NCI-H82 (cell line): ENCODE measurements around the gene WDR33.

Experiments
- DNase-seq: peaks from one replicate; lab custom pipeline; 2025; lab: John Stamatoyannopoulos, UW

Gene WDR33

DNA sequence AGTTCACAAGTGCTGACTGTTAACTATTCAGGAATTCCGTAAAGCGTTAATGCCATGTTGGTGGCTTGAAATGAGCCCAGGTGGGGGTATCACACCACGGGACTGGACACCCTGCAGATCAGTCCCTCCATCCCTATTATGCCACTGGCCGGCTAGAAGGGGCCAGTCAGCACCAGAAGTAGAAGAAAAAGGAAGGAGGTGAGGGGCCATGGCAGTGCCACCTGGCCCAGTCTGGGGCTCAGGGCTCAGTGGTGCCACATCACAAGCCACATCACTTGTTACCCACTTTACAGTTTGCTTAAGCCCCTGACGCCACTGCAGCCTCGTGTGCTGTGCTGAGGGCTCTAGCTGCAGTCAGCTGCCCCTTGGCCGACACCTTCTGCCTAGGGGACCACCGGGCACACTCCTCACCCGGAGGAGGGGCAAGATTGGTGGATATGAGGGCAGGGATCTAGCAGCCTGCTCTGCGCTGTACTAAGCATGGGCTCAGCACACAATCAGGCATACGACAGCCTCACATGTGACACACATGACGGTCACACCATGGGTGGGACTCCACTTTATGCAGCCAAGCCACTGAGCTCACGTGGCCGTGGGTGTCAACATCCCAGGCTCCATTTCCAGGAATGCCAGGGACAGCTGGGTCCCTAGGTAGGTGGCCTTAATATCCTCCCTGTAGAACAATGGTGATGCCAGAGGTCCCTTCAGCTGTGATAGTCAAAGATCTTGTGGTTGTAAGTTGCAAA is 139.2 kb downstream of the WDR33 start:
- DNase-seq = no peak

DNA sequence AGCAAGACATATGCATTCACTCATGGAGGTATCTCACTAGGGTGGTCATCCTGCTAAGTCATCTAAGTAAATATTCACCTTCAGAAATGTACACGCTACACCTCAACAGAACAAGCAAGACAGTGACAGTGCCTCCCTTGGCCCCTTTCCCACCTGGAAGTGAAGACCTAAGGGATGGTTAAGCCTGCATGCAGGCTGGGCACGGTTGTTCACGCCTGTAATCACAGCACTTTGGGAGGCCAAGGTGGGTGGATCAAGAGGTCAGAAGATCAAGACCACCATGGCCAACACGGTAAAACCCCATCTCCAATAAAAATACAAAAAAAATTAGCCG is 140.0 kb downstream of the WDR33 start:
- DNase-seq = no peak

DNA sequence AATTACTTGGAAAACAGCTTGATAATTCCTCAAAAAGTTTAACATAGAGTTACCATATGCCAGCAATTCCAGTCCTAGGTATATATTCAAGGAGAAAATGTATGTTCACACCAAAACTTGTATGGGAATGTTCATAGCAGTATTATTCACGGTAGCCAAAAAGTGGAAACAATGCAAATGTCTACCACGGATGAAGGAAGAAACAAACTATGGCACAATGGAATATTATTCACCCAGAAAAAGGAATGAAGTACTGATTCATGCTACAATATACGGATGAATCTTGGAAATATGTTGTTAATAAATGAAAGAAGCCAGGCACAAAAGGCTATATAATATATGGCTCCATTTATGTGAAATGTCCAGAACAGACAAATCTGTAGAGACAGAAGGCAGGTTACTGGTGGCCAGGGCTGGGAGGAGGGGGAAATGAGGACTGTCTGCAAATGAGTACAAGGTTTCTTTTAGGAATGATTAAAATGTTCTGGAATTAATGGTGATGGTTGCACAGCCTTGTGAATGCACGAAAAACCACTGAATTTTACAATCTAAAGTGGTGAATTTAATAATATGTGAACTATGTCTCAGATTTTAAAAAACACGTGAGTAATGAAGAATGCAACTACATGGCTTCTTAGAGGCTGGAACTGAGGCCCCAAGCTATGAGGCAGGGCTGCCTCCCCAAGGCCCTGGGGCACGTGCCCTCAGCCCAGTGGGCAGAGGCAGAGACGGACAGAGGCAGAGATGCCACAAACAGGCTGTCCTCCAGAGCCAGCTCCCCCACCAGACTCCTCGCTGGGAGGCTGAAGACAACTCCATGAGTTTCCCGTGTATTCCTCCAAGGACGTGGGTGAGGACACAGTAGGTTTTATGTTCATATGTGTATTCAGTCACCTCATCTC is 140.7 kb downstream of the WDR33 start:
- DNase-seq = no peak

DNA sequence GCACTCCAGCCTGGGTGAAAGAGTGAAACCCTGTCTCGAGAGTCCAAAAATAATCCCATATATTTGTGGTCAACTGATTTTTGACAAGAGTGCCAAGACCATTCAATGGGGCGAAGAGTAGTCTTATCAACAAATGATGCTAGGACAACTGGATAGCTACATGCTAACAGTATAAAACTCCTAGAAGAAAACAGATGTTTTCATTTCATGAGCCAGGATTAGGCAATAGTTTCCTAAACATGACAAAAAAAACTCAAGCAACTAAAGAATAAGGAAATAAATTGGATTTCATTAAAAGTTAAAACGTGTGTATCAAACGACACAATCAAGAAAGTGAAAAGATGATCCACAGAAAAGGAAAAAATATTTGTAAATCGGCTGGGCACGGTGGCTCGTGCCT is 141.9 kb downstream of the WDR33 start:
- no peak for DNase-seq

DNA sequence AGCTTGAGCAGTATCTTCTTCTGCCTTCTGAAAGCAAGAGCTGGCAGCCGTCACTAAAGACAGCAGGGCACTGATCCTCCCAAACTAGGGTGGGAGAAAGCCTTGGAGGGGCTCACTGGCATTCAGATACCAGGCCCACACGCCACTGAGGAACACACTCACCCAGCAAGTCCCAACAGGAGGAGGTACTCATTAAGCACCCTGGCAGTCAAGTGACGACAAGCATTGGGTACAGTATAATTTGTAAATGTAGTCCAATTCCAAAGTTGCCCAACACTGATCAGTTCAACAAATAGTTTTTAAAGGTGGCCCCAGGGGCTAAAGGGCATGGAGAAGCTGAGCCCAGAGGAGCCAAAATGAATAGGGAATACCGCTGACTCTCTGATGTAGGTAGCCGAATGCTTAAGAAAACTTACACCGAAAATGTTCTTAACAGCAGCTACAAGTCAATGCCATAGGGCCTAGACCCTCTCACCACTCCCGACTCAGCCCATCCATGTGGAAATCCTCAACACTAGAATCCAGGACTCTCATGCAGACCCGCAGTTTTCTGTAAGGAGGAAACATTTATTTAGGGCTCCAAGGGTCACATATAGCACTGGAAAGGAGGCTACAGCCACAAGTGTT is 145.6 kb downstream of the WDR33 start:
- DNase-seq = no peak

DNA sequence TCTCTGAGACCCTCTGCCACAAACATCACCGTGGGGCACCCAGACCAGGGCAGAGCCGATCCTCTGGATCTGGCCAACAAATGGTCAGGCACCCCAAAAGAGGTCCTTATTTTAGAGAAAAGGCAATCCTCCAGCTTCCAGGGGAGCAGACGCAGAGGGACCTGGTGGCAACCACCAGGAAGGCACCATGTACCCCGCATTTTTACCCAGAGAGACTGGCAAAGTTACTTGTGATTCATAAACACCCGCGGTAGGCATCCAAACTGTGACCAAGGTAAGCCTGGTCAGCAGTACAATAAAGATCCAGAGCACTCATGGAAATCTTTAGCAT is 146.1 kb downstream of the WDR33 start:
- DNase-seq = no peak

DNA sequence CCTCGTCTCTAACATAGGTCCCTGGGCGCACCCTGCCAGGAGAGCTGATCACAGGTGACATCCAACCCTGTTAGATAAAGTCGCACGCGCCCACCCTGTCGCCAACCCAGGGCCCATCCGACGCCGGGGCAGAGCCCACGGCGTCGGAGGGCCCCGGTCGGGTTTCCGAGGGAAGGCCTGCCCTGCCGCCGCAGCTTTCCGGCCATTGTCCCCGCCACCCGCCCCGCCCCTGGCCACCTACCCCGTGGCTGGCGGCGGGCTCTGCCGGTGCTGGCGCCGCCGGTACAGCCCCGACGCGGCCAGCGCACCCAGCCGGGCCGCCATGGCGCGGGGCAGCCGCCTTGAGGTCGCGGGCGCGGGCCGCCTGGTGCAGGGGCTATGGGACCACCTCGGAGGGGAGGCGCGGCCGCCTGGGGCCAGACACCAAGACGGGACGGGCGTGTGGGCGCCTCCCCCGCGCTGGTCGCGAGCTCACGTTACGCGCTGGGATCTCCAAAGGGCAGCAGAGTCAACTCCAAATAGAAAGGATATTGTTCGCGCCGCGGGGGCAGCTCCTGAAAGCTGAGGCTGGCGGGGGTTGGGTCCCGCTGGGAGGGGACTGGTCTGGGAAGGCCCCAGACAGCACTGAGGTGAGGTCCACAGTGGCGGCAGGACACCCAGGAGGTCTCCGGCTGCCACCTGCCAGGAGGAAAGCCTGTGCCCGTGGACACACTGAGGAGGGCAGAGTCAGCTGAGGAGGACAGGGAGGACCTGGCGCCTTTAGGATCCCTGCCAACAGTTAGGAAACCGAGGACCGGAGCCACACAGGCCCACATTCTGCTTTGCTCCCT is 146.7 kb downstream of the WDR33 start:
- no peak for DNase-seq

DNA sequence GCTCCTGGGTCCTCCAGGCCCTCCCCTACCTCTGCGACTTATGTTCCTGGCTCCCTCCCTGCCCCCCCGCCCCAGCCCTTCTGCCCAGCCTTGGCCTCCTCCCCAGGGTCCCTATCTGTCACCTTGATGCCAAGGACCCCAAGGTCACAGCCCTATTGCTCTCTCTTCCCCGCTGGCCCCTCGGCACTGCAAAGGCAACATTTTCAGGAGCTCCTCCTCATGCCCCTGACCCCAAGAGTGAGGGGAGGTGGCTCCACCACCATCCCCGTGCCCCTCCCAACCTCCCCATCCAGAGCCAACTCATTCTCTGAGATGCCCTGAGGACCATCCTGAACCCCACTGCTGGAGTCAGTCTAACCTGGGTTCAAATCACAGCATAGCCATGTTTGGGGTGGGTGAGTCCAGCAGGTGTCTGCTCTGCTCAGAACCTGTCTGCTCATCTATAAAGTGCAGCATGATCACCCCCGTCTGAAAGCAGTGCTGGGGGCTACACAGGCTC is 147.4 kb downstream of the WDR33 start:
- no peak for DNase-seq

DNA sequence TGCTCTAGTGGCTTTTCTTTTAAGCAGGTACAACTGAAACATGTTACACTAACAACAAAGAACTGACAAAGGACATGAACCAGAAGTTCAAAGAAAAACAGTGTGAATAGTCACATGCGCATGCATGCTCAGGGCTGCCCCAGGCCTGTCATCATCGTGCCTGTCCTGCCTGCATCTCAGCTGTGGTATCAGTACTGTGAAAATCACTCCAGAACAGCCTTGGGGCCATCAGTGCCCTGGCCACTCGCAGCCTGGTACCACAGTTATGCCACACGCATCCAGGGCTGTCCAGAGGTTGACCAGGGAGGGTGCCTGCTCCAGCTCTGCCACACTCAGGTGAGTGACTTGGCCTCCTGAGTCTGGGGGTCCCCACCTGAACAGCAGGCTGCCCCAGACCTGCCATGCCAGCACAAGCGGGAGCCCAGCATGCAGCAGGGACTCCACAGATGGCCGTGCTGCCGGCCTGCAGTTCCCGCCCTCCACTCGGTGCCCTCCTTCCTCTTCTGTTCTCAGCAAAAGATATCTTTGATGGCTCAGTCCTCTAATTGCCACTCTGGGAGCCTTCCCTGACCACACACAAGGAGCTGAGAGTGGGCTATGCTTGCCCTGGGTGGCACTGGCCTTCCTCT is 147.9 kb downstream of the WDR33 start:
- DNase-seq = no peak

DNA sequence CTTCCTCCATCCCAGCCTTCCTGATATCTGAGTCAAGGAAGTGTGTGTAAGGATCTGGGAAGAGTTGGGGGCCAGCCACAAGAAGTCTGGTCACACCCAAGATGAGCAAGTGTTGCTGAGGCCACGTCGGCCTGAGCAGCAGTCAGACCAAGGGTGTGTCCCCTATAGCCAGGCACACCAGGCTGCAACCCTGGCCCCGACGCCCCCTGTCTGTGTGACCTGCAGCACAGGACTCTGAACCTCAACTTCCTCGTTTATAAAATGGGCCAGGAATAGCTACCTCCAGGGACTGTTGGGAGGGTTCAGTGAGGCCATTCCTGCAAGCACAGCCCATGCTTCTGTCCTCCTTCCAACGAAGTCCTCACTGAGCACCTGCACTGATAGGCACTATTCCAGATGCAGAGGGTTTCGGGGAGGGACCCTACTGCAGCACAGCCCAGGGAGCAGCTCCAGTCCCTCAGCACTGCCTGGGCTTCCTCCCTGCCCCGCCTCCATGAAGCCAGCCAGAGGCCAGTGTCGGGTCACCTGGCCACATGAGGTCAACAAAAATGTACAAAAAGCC is 148.9 kb downstream of the WDR33 start:
- no peak for DNase-seq

DNA sequence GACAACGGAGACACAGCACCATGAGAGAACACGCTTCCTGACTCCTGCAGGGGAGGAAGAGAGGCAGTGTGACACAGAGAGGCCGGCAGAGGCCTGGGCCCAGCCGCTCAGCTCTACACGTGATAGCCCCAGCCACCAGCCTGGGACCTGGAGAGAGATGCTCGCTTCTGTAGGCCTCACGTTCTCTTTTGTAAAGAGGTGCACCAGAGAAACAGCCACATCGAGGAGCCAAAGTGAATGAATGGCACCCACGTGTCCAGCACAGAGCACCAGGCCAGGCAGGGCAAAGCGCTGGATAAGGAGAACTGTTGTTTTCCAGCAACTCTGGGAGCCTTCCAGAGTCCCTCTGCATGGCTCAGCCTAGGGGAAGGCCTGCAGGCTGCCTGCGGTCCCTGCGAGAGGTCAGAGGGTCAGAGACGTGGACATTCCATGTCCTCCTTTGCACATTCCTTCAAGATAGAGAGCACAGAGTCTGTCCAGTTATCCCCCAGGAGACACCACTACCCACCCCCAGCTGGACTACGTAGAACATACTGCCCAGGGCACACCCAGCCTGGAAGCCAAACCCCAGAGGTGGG is 149.8 kb downstream of the WDR33 start:
- DNase-seq = no peak

DNA sequence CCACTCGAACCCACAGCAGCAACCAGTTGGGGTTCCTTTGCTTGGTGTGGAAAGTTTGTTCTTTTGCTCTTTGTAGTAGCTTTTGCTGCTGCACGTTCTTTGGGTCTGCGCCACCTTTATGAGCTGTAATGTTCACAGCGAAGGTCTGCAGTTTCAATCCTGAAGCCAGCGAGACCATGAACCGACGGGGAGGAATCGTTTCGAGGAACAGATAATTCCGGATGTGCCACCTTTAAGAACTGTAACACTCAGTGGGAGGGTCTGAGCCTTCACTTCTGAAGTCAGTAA is 150.7 kb downstream of the WDR33 start:
- DNase-seq = no peak

DNA sequence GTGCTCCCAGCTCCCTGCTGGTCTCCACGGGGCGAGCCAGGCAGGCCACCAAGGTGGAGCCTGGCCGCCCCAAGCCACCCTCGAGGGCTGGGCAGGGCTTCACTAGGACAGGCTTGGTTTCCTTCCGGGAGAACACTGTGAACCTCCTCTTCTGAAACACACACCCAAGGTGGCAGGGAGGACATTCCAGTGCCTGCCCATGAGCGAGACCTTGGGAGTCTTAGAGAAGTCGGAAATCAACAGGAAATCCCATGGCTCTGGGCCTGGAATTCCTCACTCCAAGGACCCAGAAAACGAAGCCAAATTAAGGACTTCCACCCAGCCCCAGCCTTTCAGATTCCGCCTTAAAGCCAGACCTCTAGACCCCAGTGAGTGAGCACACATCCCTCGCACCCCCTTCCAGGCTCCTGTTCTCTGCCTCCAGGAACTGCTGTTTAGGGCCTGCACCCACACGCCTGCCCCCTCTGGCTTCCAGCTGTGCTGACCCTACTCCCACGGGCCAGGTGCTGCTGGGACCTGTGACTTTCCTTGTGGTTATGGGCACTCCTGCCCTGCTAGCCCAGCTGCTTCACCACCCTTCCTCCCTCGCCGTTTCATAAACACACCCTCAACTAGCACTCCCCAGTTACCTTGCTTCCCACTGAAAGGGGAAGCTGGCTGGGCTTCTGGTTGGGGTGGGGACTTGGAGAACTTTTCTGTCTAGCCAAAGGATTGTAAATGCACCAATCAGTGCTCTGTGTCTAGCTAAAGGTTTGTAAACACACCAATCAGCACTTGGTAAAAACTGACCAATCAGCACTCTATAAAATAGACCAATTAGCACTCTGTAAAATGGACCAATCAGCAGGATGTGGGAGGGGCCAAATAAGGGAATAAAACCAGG is 151.3 kb downstream of the WDR33 start:
- DNase-seq = no peak

DNA sequence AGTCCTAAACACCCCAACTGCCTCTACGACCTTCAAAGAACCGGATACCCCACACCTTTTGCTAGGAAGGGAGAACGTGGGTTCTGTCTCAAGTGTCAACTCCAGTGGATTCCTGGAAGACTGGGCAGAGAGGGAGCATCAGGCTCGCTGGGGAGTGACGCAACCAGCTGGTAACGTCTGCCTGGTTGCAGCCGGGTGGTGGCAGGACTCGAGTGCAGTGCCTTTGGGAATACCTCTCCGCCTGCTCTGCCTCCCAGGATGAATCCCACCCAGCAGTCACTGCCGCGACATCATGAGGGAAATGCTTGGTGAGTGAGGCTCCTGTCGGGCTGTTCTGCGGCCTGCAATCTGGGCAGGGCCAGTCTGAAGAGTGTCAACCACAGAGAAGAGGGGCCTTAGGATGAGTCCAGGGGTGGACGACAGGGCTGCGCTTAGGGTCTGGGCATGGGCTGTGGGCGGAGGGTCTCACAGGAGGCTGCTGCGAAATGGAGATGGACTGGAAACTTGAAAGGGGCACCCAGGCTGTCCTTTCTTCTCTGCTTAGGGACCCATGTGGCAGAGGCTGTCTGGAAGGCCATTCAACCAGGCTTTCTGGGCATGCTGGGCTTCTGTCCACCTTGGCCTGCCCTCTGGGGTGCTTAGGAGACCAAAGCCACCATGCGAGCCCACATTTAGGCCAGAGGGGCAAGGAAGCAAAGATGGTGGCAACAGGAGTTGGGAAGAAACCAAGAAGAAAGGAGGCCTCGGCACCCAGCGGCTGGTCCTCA is 152.1 kb downstream of the WDR33 start:
- DNase-seq = no peak

DNA sequence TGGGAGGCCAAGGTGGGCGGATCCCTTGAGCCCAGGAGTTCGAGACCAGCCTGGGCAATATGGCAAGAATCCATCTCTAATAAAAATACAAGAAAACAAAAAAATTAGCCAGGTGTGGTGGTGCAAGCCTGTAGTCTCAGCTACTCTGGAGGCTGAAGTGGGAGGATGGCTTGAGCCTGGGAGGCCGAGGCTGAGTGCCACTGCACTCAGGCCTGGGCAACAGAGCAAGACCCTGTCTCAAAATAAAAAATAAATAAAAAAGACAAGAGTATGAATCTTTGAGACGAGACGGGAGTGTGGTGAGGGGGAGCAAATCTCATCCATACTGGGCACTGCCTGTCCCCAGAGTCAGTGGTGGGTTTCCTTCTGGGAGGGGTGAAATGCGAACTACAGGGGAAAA is 152.8 kb downstream of the WDR33 start:
- no peak for DNase-seq

DNA sequence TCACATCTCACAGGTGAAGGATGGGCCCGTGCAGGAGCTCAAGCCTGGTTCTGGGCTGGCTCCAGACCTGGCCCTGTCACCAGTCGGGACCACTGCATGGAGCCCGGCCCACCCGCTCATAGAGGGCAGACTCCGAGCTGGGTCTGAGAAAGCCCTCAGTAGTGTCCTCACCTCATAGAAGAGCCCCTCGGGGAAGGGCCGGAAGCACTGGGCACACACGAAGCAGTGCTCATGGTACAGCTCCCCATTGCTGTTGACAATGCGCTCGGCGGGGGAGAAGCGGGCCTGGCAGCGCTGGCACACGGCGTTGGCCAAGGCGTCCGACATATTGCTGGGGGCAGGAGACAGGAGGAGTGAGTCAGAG is 153.8 kb downstream of the WDR33 start:
- DNase-seq = no peak

DNA sequence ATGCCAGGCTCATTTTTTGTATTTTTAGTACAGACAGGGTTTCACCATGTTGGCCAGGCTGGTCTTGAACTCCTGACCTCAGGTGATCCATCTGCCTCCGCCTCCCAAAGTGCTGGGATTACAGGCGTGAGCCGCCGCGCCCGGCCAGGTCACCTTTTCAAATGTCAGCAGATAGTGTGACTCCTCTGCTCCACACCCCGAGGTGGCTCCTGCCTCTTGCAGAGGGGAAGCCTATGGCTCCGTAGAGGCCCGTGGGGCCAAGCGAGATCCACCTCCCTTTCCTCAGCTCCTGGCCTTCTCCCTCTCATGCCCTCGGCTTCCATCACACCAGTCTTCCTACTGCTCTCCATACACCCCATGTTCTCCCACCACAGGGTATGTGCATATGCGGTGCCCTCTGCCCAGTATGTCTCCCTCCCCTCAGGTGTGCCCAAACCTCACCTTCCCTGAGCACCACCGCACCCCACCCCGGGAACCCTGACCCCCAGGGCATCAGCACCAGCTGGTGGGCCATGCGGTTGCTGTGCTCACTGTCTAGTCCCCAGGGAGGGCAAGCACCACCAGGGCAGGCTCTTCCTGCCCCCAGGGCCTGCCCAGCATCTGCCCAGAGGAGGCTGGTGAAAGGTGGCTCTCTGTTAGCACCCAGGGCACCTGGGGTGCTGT is 154.3 kb downstream of the WDR33 start:
- DNase-seq = no peak

DNA sequence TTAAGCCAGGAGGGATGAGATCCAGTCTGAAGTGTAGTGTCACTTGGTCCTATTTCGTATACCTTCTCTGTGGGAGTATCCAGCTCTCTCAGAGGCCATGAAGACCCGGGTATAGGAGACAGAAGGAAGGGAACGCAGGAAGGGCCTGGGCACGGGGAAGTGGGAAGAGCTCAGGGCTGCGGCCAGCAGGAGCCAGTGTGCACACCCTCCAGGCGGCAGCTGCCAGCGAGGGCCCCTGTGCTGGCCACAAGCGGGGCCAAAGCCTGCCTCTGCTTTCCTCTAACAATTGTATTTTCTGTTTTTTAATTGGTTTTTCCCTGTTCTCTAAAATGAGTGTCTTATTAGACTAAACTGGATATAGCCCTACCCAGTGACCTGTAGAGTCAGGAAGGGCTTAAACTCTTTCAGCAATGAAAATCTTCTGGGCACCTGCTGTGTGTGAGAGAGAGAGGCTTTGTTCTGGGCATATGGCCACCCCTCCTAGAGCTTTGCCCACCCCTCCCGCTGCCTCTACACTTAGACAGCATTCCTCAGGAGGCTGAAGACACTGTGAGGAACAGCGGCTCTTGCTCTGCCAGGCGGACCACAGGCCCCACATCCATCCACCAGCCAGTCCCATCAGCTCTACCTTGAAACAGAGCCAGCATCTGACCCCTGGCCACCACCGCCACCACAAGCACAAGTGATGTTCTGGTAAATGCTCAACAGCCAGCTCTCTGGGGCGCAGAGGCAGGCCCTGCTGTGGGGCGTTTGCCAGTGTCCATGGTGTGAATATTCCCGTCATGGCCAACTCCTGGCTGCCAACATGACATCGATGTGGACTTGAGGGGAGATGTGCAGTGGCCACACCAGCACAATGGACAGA is 155.5 kb downstream of the WDR33 start:
- DNase-seq = peak; percentile 74
